HUDEP-2 (cell line): ENCODE measurements around the gene OTULIN.

Source experiments
- DNase-seq, 76 experiments: peaks; one replicate each; lab custom pipeline; 2025; ENCODE audit not compliant: unreplicated experiment in 76 of 76; lab: John Stamatoyannopoulos, UW

Gene OTULIN

DNA sequence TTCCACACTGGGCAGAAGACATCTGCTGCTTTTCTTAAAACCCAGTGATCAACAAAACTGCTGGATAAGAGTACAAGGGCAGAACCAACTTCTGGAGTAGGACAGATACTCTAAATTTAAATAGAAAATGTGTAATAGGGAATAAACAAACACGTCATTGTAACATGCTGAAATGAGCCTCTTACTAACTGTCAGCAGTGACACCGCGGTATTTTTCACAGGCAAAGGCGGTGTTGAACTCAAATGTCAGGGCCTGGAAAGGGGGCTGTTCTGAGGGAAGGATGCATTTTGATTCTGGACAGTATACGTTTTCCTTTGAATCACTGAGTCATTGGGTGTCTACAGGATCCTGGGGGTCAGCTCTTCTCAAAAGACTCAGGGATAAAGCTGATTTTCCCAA lies 73.5 kb downstream of the OTULIN start:
- no peak for DNase-seq

DNA sequence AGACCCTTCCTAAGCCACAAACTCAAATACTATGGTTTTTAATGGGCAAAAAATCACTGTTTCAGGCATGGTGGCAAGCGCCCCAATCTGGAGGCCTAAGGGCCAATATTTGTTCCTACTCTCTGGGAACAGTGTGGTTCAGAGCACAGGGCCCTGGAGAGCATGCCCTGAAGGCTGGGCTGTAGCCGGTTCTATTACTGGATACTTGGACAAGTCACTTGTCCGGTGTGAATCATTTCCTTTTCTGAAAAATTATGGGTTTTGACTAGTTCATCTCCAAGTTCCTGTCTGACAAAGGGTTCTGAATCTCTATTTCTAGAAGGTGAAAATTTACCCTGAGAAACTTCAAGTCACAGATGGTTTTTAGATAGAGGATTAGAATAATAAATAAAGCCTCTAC lies 75.0 kb downstream of the OTULIN start:
- DNase-seq = no peak

DNA sequence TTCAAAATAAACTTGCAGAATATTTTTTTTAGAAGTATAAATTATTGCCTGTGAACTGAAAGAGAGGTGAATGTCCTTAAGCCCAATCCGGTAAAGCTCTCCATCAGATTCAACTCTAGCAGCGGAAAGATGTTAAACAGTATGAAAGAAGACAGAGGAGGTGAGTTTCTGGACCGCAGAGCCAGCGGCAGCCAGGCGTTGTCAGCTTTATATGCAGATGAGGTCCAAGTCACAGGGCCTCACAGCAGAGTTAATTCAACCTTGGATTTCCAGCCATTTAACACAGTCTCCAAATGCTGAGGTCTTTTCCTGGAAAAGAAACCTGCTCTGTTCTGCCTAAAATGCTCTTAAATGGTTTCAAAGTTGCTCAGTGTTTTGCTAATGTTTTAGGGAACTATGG lies 75.5 kb downstream of the OTULIN start:
- no peak for DNase-seq

DNA sequence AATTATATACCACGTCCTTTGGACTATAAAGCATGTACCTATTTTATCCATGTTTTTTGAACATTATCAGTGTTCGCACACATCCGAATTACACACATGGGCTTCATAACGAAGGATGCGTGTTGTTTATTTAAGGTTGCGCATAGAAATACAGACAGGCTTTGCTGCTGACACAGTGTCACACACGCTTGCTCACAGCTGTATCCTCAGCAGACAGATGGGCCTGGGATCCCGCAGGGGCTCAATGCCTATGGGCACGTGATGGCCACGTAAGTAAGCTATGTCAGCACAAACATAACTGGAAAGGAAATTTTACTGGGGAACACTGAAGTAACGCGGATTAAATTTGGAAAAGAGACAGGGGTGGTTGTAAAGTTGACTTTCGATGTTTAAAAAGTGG lies 76.6 kb downstream of the OTULIN start:
- no peak for DNase-seq

DNA sequence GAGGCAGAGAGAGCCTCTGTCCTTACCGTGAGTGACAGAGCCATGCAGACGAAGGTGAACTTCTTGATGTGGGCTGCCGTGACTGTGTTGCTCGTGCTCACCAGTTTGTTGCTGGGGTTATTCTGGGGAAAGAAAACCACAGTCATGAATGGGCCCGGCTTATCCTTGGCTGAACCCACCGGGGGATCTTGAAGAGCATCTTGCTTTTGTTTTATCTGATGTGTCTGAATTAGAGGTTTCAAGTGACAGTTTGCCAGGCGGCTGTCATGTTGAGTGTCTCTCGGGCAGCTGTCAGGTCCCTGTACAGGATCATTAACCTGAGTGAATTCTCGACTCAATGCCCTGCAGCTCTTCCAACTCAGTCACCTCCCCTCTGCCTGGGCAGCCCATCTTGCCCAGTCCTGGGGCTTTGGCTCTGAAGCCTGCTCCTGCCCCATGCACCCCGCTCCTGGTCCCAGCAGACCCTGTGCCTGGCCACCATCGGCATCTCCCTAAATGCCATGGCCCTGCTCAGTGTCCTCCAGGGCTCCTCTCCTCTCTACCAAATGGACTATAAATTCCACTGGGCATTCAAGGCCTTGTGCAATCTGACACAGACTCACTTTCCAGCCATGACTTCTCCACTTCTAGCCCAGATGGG lies 77.4 kb downstream of the OTULIN start:
- no peak for DNase-seq

DNA sequence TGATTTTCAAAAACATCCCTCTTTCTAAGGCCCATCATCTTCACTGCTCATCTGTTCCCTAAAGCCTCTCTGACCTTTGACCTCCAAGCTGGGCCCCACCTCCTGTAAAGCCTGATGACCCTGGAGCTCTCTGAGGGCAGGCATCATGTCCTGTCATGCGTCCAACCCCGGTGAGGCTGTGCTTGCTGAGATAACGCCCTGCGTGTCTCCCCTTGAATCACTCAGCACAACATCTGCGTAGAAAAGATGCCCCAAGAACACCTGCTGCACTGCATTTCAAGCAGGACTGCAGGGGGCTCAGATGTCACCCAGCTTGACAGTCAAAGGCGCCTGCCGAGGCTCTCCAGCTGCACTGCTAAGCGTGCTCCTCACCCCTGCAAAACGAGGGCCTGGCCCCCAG lies 78.0 kb downstream of the OTULIN start:
- no peak for DNase-seq

DNA sequence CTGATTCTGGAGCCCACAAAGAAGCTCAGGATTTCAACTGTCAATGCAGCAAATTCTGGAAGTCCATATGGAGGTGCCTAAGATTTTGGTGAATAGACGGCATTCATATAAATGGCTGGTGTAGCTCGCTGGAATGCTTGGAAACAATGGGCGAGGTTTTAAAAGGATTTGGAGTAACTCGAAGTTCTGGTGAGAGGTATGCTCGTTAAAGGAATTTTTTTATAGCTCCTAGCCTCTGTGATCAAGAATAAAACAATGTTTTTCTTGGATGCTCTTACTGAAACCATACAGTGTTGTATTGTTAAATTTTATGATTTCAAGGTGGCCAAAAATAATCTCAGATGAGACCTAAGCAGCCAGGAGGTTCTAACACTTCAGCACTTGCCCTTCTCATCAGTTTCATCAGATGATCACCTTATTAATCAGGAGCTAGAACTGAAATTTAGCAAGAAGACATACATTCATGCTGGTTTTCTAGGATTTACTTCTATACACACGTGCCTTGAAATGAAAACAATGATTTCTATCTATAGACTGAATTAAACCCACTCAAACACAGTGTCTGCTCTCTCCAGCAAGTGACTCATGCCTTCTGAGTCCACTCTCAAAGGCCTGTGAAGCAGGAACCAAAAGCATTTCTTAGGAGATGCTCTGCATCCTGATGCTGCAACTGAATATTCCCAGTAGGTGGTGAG lies 79.2 kb downstream of the OTULIN start:
- no peak for DNase-seq

DNA sequence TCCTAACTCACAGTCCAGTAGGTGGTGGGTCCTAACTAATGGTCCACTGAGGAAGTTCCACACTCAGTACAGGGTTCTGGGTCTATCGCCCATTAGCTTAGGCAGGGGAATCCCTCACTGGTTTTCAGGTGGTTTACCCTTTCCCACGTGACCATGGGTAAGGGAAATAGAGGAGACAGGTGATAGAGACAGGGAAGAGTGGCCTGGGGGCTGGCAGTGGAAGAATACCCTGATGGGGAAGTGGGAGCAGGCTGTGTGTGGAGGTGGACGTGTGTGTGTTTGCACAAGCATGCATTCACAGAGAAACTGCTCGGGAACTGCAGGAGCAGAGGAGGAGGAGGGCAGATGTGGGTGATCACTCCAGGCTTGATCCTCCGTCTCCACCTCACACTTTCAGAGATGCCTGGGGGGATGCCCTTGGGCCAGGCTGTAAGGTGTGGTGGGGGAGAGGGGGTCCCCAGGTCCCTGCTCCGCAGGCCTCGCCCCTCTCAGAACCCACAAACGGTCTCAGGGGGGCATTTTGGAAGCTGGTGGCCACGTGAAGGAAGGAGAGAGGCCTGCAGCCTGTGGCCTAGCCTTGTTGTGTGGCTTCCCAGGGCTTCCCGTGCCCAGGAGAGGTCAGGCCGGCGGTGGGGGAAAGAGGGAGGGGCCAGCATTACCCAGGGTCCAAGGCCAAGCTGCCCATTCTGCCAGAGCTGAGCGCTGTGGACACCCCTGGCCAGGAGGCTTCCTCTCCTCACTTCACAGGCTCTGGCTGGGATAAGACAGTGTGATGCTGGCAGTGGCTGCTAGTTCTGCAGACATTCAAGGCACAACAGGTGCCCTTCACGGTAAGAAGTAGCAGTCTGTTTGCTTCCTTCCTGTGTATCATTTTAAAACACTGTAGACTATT lies 80.0 kb downstream of the OTULIN start:
- no peak for DNase-seq

DNA sequence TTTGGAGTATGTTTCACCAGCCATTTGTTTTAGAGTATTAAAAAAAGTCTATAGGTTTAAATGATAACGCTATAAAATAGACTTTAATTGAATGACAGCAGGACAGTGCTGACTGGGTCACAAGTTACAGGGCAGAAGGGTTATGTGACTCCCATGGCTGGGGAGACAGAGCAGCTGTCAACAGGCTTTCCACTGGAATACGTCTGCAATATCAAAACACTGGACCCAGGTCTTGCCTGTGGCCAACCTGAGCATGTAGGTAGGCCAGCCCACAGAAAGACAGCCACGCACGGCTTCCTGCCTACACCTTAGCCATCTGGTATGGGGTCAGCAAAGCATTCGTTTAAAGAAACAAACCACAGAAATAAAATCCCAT lies 80.7 kb downstream of the OTULIN start:
- no peak for DNase-seq

DNA sequence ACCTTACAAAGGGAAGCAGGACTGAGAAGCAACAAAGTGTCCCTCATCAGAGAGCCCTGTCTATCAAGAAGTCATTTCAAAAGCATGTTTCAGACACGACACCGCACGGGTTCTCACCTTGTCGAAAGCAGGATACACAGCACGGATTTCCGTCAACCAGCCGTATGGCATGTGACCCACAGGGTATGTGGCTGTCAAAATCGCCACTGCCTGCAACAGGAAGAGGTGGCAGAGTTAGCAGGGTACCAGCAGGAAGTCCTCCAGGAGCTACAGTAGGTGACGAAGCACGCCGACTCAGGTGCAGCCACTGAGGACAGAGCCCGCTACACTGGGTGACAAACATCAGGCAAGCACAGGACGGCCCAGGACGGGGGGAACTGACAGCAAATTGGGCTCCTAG lies 81.2 kb downstream of the OTULIN start:
- no peak for DNase-seq

DNA sequence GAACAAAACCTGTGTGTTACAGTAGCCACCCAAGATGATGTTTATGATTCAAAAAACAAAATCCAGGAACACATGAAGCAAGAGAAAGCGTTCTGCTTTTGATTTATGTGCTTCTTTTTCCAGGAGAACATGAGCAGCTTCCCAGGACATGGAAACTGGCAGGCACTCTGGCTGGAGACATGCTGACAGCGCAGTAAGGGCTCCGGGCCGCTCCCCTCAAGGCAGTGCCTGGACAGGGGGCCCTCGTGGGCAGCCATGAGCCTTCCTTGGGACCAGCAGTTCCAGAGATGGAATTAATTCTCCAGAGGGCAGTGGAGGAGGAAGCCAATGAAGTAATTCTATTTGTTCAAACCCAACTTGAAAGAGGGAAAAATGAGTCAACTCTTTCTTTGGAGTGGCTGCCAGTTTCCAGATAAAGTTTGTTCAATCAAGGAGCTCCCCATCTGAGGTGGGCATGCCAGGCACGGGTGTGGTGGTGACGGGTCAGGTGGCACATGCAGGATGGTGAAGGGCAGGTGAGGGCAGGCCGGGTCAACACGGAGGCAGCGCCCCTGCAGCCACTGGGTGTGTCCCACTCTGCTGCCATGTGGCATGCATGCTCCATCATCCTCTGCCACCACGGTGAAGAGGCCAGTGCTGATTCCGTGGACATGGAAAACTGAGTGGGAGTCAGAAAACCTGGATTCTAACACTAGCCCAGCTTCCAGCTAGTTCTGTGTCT lies 83.8 kb downstream of the OTULIN start:
- DNase-seq = no peak
